K562 (cell line): ENCODE measurements around the gene GLRA3.

ENCODE experiments used
- ARNT ChIP-seq, 2 experiments: fragments of 450-650 bp; IDR thresholded peaks; 2 replicates each; pipeline ENCODE4 v1.6.1; 2016; ENCODE audit warnings: mild to moderate bottlenecking in 1 of 2
- ELK1 ChIP-seq: sonication (generic); formaldehyde crosslinking; IDR thresholded peaks from 2 replicates; pipeline ENCODE4 v1.8.1; 2022; ENCODE audit warnings: missing genetic modification reagents
- FOXA1 ChIP-seq: fragments of 450-650 bp; IDR thresholded peaks from 2 replicates; pipeline ENCODE4 v1.6.1; 2016; ENCODE audit warnings: mild to moderate bottlenecking, borderline replicate concordance
- HNRNPL ChIP-seq: fragments of 200-400 bp; formaldehyde crosslinking; IDR thresholded peaks from 2 replicates; pipeline ENCODE4 v1.6.1; 2017; ENCODE audit warnings: low read depth, mild to moderate bottlenecking, low read length
- NFXL1 ChIP-seq: fragments of 450-650 bp; formaldehyde crosslinking; IDR thresholded peaks from 2 replicates; pipeline ENCODE4 v1.4.0; 2021; ENCODE audit warnings: mild to moderate bottlenecking
- TBP ChIP-seq: optimal IDR thresholded peaks from 2 replicates; pipeline ENCODE3; 2011; ENCODE audit warnings: low read depth, low read length, improper control_type of control experiment
- USF1 ChIP-seq: sonication (generic); formaldehyde crosslinking; IDR thresholded peaks from 2 replicates; pipeline ENCODE4 v1.9.0; 2022; ENCODE audit warnings: mild to moderate bottlenecking, missing genetic modification reagents
- ZNF586 ChIP-seq: fragments of 450-650 bp; formaldehyde crosslinking; conservative IDR thresholded peaks from 2 replicates; pipeline ENCODE4 v1.4.0; 2020; ENCODE audit warnings: mild to moderate bottlenecking, moderate library complexity

- TF ChIP-seq ELK1 (CRISPR knock-in tag) (no peak), TBP (no peak), ARNT (IDR thresholded peaks at IDR 0.05) (no peak), FOXA1 (no peak), HNRNPL (no peak), USF1 (no peak), ZNF586 (CRISPR knock-in tag) (no peak), NFXL1 (no peak)
These were observed 121.9 kb downstream of the GLRA3 start for GRCh38 chr4:174707051-174707676.
